Spleen (tissue), 11 donors: ENCODE measurements around the gene FBLN5. TPM values are rescaled to one million over a fixed set of nuclear protein-coding genes. Genes with fewer than 3 reads are reported as not detected.

Source experiments
- DNase-seq: peaks from one replicate; pipeline ENCODE4 v3.0.0-alpha.2; 2020
- H3K27ac ChIP-seq, 8 donors: fragments of 200-600 bp; sonication (generic) in 7 of 8; 1 replicate in 4 of 8; 2 replicates in 4 of 8; pipeline versions ENCODE4 v1.5.0 to v1.8.0; 2016 to 2021; ENCODE audit warnings: inconsistent platforms in 4 of 8, mild to moderate bottlenecking in 4 of 8, moderate library complexity in 1 of 8
- H3K27me3 ChIP-seq, 7 donors: fragments of 200-600 bp; sonication (generic) in 6 of 7; replicated peaks in 1 of 7; 1 replicate in 4 of 7; 2 replicates in 3 of 7; pipeline versions ENCODE4 v1.5.0 to v1.8.0; 2016 to 2021; ENCODE audit warnings: inconsistent platforms in 3 of 7, mild to moderate bottlenecking in 1 of 7
- H3K36me3 ChIP-seq, 6 donors: fragments of 200-600 bp; sonication (generic) in 5 of 6; 1 replicate in 4 of 6; 2 replicates in 2 of 6; pipeline versions ENCODE4 v1.5.0 to v1.8.0; 2016 to 2021; ENCODE audit warnings: inconsistent platforms in 2 of 6
- H3K4me1 ChIP-seq, 6 donors: fragments of 200-600 bp; sonication (generic) in 5 of 6; 1 replicate in 3 of 6; 2 replicates in 3 of 6; pipeline versions ENCODE4 v1.5.0 to v1.8.0; 2016 to 2021; ENCODE audit warnings: inconsistent platforms in 3 of 6
- H3K4me3 ChIP-seq, 8 donors: fragments of 200-600 bp; sonication (generic) in 7 of 8; 1 replicate in 4 of 8; 2 replicates in 4 of 8; pipeline versions ENCODE4 v1.5.0 to v1.8.0; 2016 to 2021; ENCODE audit warnings: inconsistent platforms in 4 of 8, mild to moderate bottlenecking in 4 of 8, moderate library complexity in 2 of 8
- H3K9me3 ChIP-seq, 8 donors: fragments of 200-600 bp; sonication (generic) in 7 of 8; 1 replicate in 4 of 8; 2 replicates in 4 of 8; pipeline versions ENCODE4 v1.5.0 to v1.8.0; 2016 to 2021; ENCODE audit warnings: inconsistent platforms in 4 of 8
- CTCF ChIP-seq, 11 experiments: fragments of 200-600 bp in 7 of 11; fragments of 450-650 bp in 4 of 11; sonication (generic) in 4 of 11; IDR thresholded peaks in 8 of 11; conservative IDR thresholded peaks in 3 of 11; 1 replicate in 7 of 11; 2 replicates in 4 of 11; pipeline versions ENCODE4 v1.4.0 to v1.8.0; 2016 to 2021; ENCODE audit warnings: antibody characterized with exemption in 11 of 11, inconsistent platforms in 4 of 11, mild to moderate bottlenecking in 1 of 11
- POLR2A ChIP-seq, 3 donors: fragments of 450-650 bp; IDR thresholded peaks; one replicate each; pipeline ENCODE4 v1.5.1; 2017; ENCODE audit warnings: antibody characterized with exemption in 3 of 3, mild to moderate bottlenecking in 1 of 3
- POLR2AphosphoS5 ChIP-seq, 3 donors: sonication (generic); formaldehyde crosslinking; IDR thresholded peaks; one replicate each; pipeline ENCODE4 v1.5.1; 2017; ENCODE audit warnings: antibody characterized with exemption in 3 of 3
- WGBS, 5 donors: extraction: QIAGEN DNeasy Blood & Tissue Kit in 3 of 5; methylation state at CpG; one replicate each; pipeline versions ENCODE4 v1.1.5 to v1.1.7; 2013 to 2018; 5-methylcytosine and 5-hydroxymethylcytosine counted together
- intact Hi-C: fragments of 100-400 bp; cut with DNase I; formaldehyde crosslinking; loops from one replicate; pipeline ENCODE4 v1.15.0; 2023; ENCODE audit warnings: low total_unique reads
- polyA plus RNA-seq, 3 donors: library from polyadenylated mRNA; stranded (reverse); fragments of 200-250 nt; gene quantifications; one replicate each; pipeline ENCODE4 v1.2.1, GENCODE V29; 2013
- total RNA-seq, 7 donors: library from RNA; depleted of rRNA in 3 of 7; stranded (reverse); fragments of >200 nt in 3 of 7; fragmentation: NEBNext Ultra II Directional in 4 of 7; extraction: Animal tissue kit (Norgen Biotek cat#: 25700) in 4 of 7; gene quantifications; one replicate each; pipeline versions ENCODE4 v1.1.0 to v1.2.1, GENCODE V29; 2016 to 2021
- donor health status: healthy with polysubstance abuse.
- donor health status: DM: no; HTN: no; CAD: no; lungs with moderate emphysema.
- donor health status: DM: no; HTN: no; CAD: no.
- donor health status: Bipolar disorder and iron deficiency.
- donor health status: healthy.
- donor health status: DM: no; HTN: no; CAD: no.
- donor health status: DM: yes; HTN: yes; CAD: no.

The FBLN5 gene
- total and polyA plus RNA-seq, 10 donors, result 26.4 to 396 (median 102) TPM

DNA sequence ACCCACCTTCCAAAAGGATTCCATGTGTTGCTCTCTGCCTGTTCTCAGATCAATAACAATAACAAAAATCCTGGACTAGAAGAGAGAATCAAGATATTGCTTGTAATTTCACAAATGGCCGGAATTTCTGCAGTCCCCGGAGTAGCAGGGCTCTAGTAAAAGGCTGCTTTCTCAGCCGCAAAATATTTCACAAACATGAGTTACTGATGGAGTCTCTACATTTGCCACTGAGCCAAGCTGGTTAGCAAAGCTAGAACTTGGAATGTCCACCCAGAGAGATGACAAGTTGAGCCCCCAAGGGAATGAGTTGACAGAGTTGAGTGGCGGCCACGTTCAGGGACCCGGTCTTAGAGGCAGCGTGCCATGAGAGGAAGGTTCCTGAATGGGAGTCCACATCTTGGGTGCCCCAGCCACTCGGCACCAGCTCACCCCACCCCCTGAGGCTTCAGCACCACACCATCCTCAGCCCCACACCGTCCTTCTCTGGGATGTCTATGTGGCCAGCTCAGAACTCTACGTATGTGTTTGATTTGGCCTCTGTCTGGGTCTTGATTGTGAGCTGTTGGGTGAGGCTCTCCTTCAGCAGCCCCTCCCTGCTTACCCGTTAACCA lies 15.9 kb downstream of the FBLN5 start:
- WGBS, 5 donors, result 74 to 93% (median 89%) methylated on average over 10 to 11 of the region's 11 CpGs
- intact Hi-C loops, result no loop called here
- no peak for TF ChIP-seq CTCF (IDR thresholded peaks at IDR 0.05 in 8 of 11, conservative IDR thresholded peaks at IDR 0.05 in 3 of 11)
- no peak for TF ChIP-seq POLR2AphosphoS5 (IDR thresholded peaks at IDR 0.05)
- no peak for TF ChIP-seq POLR2A (IDR thresholded peaks at IDR 0.05)
- H3K27me3 ChIP-seq, result no peaks in the 10 kb centered on the region
- no peaks in the 10 kb centered on the region for H3K9me3 ChIP-seq
- peaks cover 0 to 19% (median 5%) of the 10 kb centered on the region in 6 donors for H3K4me1 ChIP-seq
- H3K36me3 ChIP-seq, result peaks cover 0 to 23% (median 0%) of the 10 kb centered on the region in 6 donors
- peak overlapping the region in 5 of 8 donors; percentile 2 to 26 (median 22) for H3K27ac ChIP-seq
- DNase-seq, result no peak
- H3K4me3 ChIP-seq, result no peak overlapping the region

- H3K27me3 ChIP-seq, result no peaks in the 10 kb centered on the region
- H3K36me3 ChIP-seq, result peaks cover 0 to 10% (median 0%) of the 10 kb centered on the region in 6 donors
- WGBS, 5 donors, result 69 to 81% (median 73%) methylated on average over 3 of the region's 3 CpGs
- intact Hi-C loops, result no loop called here
- TF ChIP-seq CTCF (IDR thresholded peaks at IDR 0.05 in 8 of 11, conservative IDR thresholded peaks at IDR 0.05 in 3 of 11) (no peak), POLR2AphosphoS5 (IDR thresholded peaks at IDR 0.05) (no peak), POLR2A (IDR thresholded peaks at IDR 0.05) (no peak)
- peaks cover 0 to 36% (median 6%) of the 10 kb centered on the region in 6 donors for H3K4me1 ChIP-seq
- peak overlapping the region in 3 of 8 donors; percentile 9 to 55 (median 44) for H3K27ac ChIP-seq
- no peaks in the 10 kb centered on the region for H3K9me3 ChIP-seq
- H3K4me3 ChIP-seq, result no peak overlapping the region
- no peak for DNase-seq
Observed at GRCh38 chr14:91929700-91930099, 17.8 kb downstream of the FBLN5 start.

GRCh38 chr14:91927800-91928199 lies 19.7 kb downstream of the FBLN5 start:
- Histone ChIP-seq H3K27ac (peak overlapping the region in 2 of 8 donors; percentile 7 to 38), H3K27me3 (no peaks in the 10 kb centered on the region), H3K9me3 (no peaks in the 10 kb centered on the region), H3K4me3 (no peak overlapping the region), H3K36me3 (peaks cover 0 to 10% (median 0%) of the 10 kb centered on the region in 6 donors), H3K4me1 (peaks cover 0 to 40% (median 6%) of the 10 kb centered on the region in 6 donors)
- intact Hi-C loops, result no loop called here
- no peak for DNase-seq
- 70 to 95% (median 81%) methylated on average over 5 of the region's 5 CpGs for WGBS, 5 donors
- TF ChIP-seq POLR2AphosphoS5 (IDR thresholded peaks at IDR 0.05) (no peak), POLR2A (IDR thresholded peaks at IDR 0.05) (no peak), CTCF (IDR thresholded peaks at IDR 0.05 in 8 of 11, conservative IDR thresholded peaks at IDR 0.05 in 3 of 11) (no peak)

DNA sequence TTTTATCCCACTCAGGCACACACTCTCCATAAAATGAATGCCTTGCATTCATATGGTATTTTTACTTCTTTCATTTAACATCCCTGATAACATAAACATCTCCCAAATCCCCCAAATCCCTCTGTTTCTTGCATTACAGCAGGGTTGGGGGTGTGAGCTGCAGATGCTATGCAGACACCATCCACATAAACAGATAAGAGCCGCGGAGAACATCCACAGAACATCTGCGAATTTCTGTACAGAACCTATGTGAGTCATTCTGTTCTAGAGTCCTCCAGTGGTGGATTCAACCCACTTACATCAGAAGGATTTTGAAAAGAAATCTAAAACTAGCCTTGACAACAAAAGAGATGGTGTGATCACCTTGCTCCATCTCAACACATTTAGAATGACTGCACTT lies 20.3 kb downstream of the FBLN5 start:
- Histone ChIP-seq H3K4me3 (no peak overlapping the region), H3K27me3 (no peaks in the 10 kb centered on the region), H3K4me1 (peaks cover 0 to 45% (median 6%) of the 10 kb centered on the region in 6 donors), H3K36me3 (peaks cover 0 to 6% (median 0%) of the 10 kb centered on the region in 6 donors), H3K9me3 (no peaks in the 10 kb centered on the region), H3K27ac (peak overlapping the region in 2 of 8 donors; percentile 7 to 38)
- intact Hi-C loops, result no loop called here
- WGBS, 5 donors, result 81 to 92% (median 88%) methylated on average over 3 of the region's 3 CpGs
- DNase-seq, result no peak
- TF ChIP-seq POLR2AphosphoS5 (IDR thresholded peaks at IDR 0.05) (no peak), CTCF (IDR thresholded peaks at IDR 0.05 in 8 of 11, conservative IDR thresholded peaks at IDR 0.05 in 3 of 11) (no peak), POLR2A (IDR thresholded peaks at IDR 0.05) (no peak)
